Measurements from ENCODE around the gene CAAP1.

DNA sequence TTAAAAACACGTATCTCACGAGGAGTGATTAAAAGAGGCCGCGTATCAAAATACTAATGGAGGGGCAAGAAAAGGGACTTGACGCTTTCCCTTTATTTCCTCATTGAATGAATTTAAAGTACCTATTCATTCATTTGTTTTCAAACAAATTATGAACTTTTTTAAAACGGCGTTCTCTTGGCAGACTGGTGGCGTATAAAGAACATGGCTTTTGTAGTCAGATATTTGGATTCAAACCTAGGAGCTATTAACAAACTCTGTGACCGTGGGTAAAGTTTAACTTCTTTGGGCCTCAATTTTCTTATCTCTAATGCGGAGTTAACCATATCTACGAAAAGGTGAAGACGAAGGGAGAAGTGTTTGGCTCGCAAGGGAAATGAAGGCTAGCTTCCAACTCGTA, 876 bp downstream of the CAAP1 start:
- TF ChIP-seq POLR2AphosphoS5 (IDR thresholded peaks at IDR 0.05; ENCODE audit: low read depth, low read length) (no peak), POLR2A (IDR thresholded peaks at IDR 0.05; ENCODE audit: low read depth, low read length) (no peak), TAF1 (IDR thresholded peaks at IDR 0.05; ENCODE audit: low read depth, low read length) (no peak), SPI1 (IDR thresholded peaks at IDR 0.05; ENCODE audit: low read depth, low read length) (no peak)
